Neural progenitor cell (in vitro differentiated cells): ENCODE results near the gene NDUFS6. TPM values are rescaled to one million over a fixed set of nuclear protein-coding genes. Genes with fewer than 3 reads are reported as not detected.

ENCODE experiments used
- DNase-seq: peaks from one replicate; pipeline ENCODE4 v3.0.0-alpha.2; 2016; ENCODE audit warnings: low spot score
- H2AFZ ChIP-seq: fragments of 200-600 bp; sonication (generic); replicated peaks from 2 replicates; pipeline ENCODE4 v1.6.1; 2016; ENCODE audit warnings: antibody characterized with exemption
- H3F3A ChIP-seq: fragments of 200-600 bp; sonication (generic); 2 replicates; pipeline ENCODE4 v1.6.1; 2016; ENCODE audit warnings: antibody characterized with exemption, low read depth
- H3K27ac ChIP-seq: fragments of 200-600 bp; sonication (generic); 2 replicates; pipeline ENCODE4 v1.5.1; 2016; ENCODE audit warnings: mild to moderate bottlenecking
- H3K27me3 ChIP-seq: fragments of 200-600 bp; sonication (generic); 2 replicates; pipeline ENCODE4 v1.6.1; 2016; ENCODE audit warnings: mild to moderate bottlenecking, moderate library complexity
- H3K36me3 ChIP-seq: fragments of 200-600 bp; sonication (generic); 2 replicates; pipeline ENCODE4 v1.5.1; 2016
- H3K4me1 ChIP-seq: fragments of 200-600 bp; sonication (generic); 2 replicates; pipeline ENCODE4 v1.6.1; 2016; ENCODE audit warnings: mixed run types
- H3K4me2 ChIP-seq: fragments of 200-600 bp; sonication (generic); 2 replicates; pipeline ENCODE4 v1.6.1; 2016
- H3K4me3 ChIP-seq: fragments of 200-600 bp; sonication (generic); 2 replicates; pipeline ENCODE4 v1.5.1; 2016
- H3K79me2 ChIP-seq: fragments of 200-600 bp; sonication (generic); 2 replicates; pipeline ENCODE4 v1.6.1; 2016; ENCODE audit warnings: low read depth
- H3K9ac ChIP-seq: fragments of 200-600 bp; sonication (generic); 2 replicates; pipeline ENCODE4 v1.6.1; 2016
- H3K9me3 ChIP-seq: fragments of 200-600 bp; sonication (generic); 2 replicates; pipeline ENCODE4 v1.5.1; 2016; ENCODE audit warnings: low read depth
- H4K20me1 ChIP-seq: fragments of 200-600 bp; sonication (generic); 2 replicates; pipeline ENCODE4 v1.6.1; 2016; ENCODE audit warnings: low read depth
- H3K27ac Mint-ChIP-seq: 3 replicates; pipeline ENCODE4 v1.8.0; 2021; ENCODE audit warnings: mixed read lengths
- H3K27me3 Mint-ChIP-seq: 2 replicates; pipeline ENCODE4 v1.8.0; 2022; ENCODE audit warnings: low read depth, mild to moderate bottlenecking, inconsistent platforms, moderate library complexity, mixed read lengths; ENCODE audit not compliant: insufficient read depth
- H3K36me3 Mint-ChIP-seq: 3 replicates; pipeline ENCODE4 v1.8.0; 2021; ENCODE audit warnings: mixed read lengths
- H3K4me1 Mint-ChIP-seq: 3 replicates; pipeline ENCODE4 v1.8.0; 2021; ENCODE audit warnings: mixed read lengths
- H3K4me3 Mint-ChIP-seq: 3 replicates; pipeline ENCODE4 v1.8.0; 2021; ENCODE audit warnings: mild to moderate bottlenecking, moderate library complexity, mixed read lengths
- H3K9me3 Mint-ChIP-seq: 3 replicates; pipeline ENCODE4 v1.8.0; 2020; ENCODE audit warnings: mixed read lengths
- CTCF ChIP-seq: fragments of 200-600 bp; sonication (generic); IDR thresholded peaks from 2 replicates; pipeline ENCODE4 v1.5.1; 2017; ENCODE audit warnings: antibody characterized with exemption, mild to moderate bottlenecking
- EZH2 ChIP-seq: fragments of 200-600 bp; sonication (generic); IDR thresholded peaks from 2 replicates; pipeline ENCODE4 v1.6.1; 2017; ENCODE audit warnings: antibody characterized with exemption, mild to moderate bottlenecking, moderate library complexity
- EZH2phosphoT487 ChIP-seq: fragments of 200-600 bp; sonication (generic); IDR thresholded peaks from 2 replicates; pipeline ENCODE4 v1.6.1; 2017; ENCODE audit warnings: antibody characterized with exemption
- total RNA-seq: library from RNA; depleted of rRNA; stranded (reverse); fragments of >200 nt; gene quantifications from 2 replicates; pipeline ENCODE4 v1.2.3, GENCODE V29; 2015; ENCODE audit warnings: low replicate concordance

NDUFS6 gene
- total RNA-seq: 54.2 TPM in 2 replicates

DNA sequence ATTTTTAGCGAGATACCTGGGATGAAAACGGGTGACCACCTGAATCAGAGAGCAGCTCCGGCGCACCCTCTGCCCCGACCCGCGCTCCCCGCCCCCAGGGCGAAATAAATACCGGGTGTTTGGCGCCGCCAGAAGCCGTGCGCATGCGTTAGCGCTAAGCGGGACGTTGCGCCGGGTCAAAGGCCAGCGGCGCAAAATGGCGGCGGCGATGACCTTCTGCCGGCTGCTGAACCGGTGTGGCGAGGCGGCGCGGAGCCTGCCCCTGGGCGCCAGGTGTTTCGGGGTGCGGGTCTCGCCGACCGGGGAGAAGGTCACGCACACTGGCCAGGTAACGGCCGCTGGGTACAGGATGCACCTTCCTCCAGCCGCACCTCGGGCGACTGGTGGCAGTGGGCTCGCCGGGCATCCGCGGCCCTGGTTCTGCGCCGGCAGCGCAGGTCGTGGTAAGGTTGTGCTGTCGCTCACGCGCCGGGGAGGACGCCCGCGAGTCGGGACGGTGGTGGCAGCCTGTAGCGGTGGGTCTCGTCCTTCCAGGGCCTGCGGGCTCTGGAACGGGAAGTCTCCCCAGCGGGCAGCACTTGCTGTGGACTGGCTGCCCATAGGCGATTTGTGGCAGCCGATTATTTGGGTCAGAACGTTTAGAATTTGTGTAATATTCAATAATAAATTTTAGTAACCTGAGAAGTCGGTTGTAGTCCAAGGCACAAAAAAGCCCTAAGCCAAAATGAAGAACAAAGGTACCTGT lies at the start of gene NDUFS6:
Gene NDUFS6 (plus strand): TSS at position 186 of the 745 bp plus-strand sequence. CDS start 11 bp downstream, at position 197.
- peak; percentile 92 for DNase-seq
- peak within 1 kb of the TSS; percentile 92 for H3K4me2 ChIP-seq
- no peaks in the 10 kb centered on the region for H3K36me3 ChIP-seq
- Mint-ChIP-seq H3K27me3 (peaks cover 9% of the 10 kb centered on the region), H3K4me1 (peaks cover 21% of the 10 kb centered on the region), H3K9me3 (no peaks in the 10 kb centered on the region), H3K36me3 (peaks cover 25% of the 10 kb centered on the region), H3K4me3 (peak within 1 kb of the TSS; percentile 97), H3K27ac (peak within 1 kb of the TSS; percentile 96)
- H3K9ac ChIP-seq: peak within 1 kb of the TSS; percentile 75
- H3K27me3 ChIP-seq: no peaks in the 10 kb centered on the region
- H4K20me1 ChIP-seq: peaks cover 16% of the 10 kb centered on the region
- peak within 1 kb of the TSS; percentile 95 for H3K4me3 ChIP-seq
- peaks cover 73% of the 10 kb centered on the region for H3K79me2 ChIP-seq
- TF ChIP-seq CTCF (no peak), EZH2phosphoT487 (no peak), EZH2 (no peak)
- no peaks in the 10 kb centered on the region for H3K9me3 ChIP-seq
- peaks cover 11% of the 10 kb centered on the region for H3K4me1 ChIP-seq
- peak within 1 kb of the TSS; percentile 61 for H3K27ac ChIP-seq
- H2AFZ ChIP-seq: peak within 1 kb of the TSS; percentile 48
- H3F3A ChIP-seq: peaks cover 12% of the 10 kb centered on the region

DNA sequence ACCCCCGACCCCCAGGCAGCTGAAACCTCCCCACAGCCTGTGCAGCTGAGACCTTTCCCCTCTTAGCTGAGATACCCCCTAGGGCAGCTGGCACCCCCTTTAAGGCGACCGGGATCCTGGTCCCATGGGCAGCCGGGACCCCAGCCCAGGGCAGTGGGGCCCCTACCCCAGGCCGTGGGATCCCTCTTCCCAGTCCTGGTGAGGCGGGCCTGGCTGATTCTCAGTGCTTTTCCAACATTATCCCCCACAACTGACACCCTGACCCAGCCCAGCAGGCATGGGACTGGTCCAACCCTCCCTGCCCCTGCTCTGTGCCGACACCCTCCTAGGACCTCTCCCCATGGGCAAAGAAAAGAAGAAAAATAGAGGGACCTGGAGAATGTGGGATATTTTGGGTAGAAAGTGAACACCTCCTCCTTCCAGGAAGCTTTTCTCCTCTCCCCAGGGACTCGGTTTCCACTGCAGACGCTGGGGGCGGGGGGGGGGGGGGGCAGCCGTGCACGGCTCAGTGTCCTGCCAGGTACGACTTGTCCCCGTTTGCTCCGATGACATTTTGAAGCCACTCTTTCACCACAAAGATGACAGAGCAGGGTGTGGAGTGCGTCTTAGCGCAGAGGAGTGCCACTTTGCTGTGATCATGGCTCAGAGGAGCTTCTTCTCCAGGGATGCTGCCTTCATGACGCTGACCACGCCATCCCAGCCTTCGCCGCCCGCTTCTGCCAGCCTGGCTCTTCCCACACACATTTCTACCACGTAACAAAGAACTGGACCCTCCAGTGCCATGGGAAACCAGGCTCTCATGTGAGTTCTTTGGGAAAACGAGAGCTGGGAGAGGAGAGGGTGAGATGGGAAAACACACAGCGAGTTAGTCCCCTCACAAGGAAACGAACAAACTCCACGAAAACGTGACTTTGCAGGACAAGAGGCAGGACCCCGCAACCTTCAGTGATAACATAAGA lies 49.1 kb upstream of the NDUFS6 start:
- peaks cover 14% of the 10 kb centered on the region for H3K4me1 Mint-ChIP-seq
- H3K36me3 Mint-ChIP-seq: no peaks in the 10 kb centered on the region
- Histone ChIP-seq H3K79me2 (no peaks in the 10 kb centered on the region), H2AFZ (no peak overlapping the region), H3K4me1 (peaks cover 11% of the 10 kb centered on the region), H3K36me3 (no peaks in the 10 kb centered on the region), H3K4me2 (no peak overlapping the region), H3K9me3 (no peaks in the 10 kb centered on the region), H3K9ac (no peak overlapping the region), H4K20me1 (no peaks in the 10 kb centered on the region), H3K4me3 (no peak overlapping the region), H3F3A (peaks cover 2% of the 10 kb centered on the region), H3K27me3 (no peaks in the 10 kb centered on the region), H3K27ac (no peak overlapping the region)
- peaks cover 11% of the 10 kb centered on the region for H3K27me3 Mint-ChIP-seq
- no peak for DNase-seq
- peaks cover 2% of the 10 kb centered on the region for H3K9me3 Mint-ChIP-seq
- no peak overlapping the region for H3K4me3 Mint-ChIP-seq
- no peak overlapping the region for H3K27ac Mint-ChIP-seq
- TF ChIP-seq EZH2 (no peak), CTCF (no peak), EZH2phosphoT487 (no peak)

GRCh38 chr5:1752881-1753280 lies 48.3 kb upstream of the NDUFS6 start:
- no peak overlapping the region for H3K4me2 ChIP-seq
- Mint-ChIP-seq H3K9me3 (peaks cover 3% of the 10 kb centered on the region), H3K27ac (no peak overlapping the region), H3K27me3 (peaks cover 11% of the 10 kb centered on the region), H3K4me1 (peaks cover 14% of the 10 kb centered on the region), H3K4me3 (no peak overlapping the region), H3K36me3 (no peaks in the 10 kb centered on the region)
- H4K20me1 ChIP-seq: no peaks in the 10 kb centered on the region
- no peaks in the 10 kb centered on the region for H3K36me3 ChIP-seq
- H3K9me3 ChIP-seq: no peaks in the 10 kb centered on the region
- no peak overlapping the region for H3K9ac ChIP-seq
- H3K4me3 ChIP-seq: no peak overlapping the region
- TF ChIP-seq EZH2: no peak
- no peak for TF ChIP-seq CTCF
- no peak for TF ChIP-seq EZH2phosphoT487
- peaks cover 2% of the 10 kb centered on the region for H3F3A ChIP-seq
- H2AFZ ChIP-seq: no peak overlapping the region
- peaks cover 11% of the 10 kb centered on the region for H3K4me1 ChIP-seq
- DNase-seq: no peak
- no peaks in the 10 kb centered on the region for H3K27me3 ChIP-seq
- no peaks in the 10 kb centered on the region for H3K79me2 ChIP-seq
- no peak overlapping the region for H3K27ac ChIP-seq
